DND-41 (cell line): Measurements from ENCODE around the gene DIP2B.

Experiments
- ATAC-seq: fragments of 200-7000 bp; cut with Tn5 transposase; 3 replicates; pipeline ENCODE4 v1.9.1; 2021; ENCODE audit warnings: low read depth; ENCODE audit not compliant: insufficient read depth
- DNase-seq: peaks from one replicate; pipeline ENCODE4 v3.0.0-alpha.2; 2020
- H2AFZ ChIP-seq: 2 replicates; pipeline ENCODE4 v1.6.0; 2012; ENCODE audit warnings: low read depth, low read length
- H3K27ac ChIP-seq: 2 replicates; pipeline ENCODE4 v1.5.1; 2012; ENCODE audit warnings: low read length, inconsistent platforms
- H3K27me3 ChIP-seq: fragments of 200-600 bp; sonication (generic); 2 replicates; pipeline ENCODE4 v1.6.0; 2012; ENCODE audit warnings: low read length, mild to moderate bottlenecking, inconsistent platforms; ENCODE audit not compliant: insufficient read depth, poor library complexity
- H3K36me3 ChIP-seq: 2 replicates; pipeline ENCODE4 v1.5.1; 2012; ENCODE audit warnings: low read length, inconsistent platforms; ENCODE audit not compliant: insufficient read depth
- H3K4me1 ChIP-seq: 2 replicates; pipeline ENCODE4 v1.5.1; 2012; ENCODE audit warnings: mild to moderate bottlenecking, low read length; ENCODE audit not compliant: insufficient read depth
- H3K4me2 ChIP-seq: 2 replicates; pipeline ENCODE4 v1.6.0; 2012; ENCODE audit warnings: mild to moderate bottlenecking, moderate library complexity, low read length, inconsistent platforms; ENCODE audit not compliant: insufficient read depth
- H3K4me3 ChIP-seq, 2 experiments: fragments of 200-600 bp in 1 of 2; shearing (Covaris generic) in 1 of 2; 2 replicates each; pipeline ENCODE4 v1.5.1; 2012 to 2016; ENCODE audit warnings: inconsistent platforms in 2 of 2, low read length in 2 of 2, mild to moderate bottlenecking in 2 of 2, low read depth in 1 of 2, moderate library complexity in 1 of 2
- H3K79me2 ChIP-seq: 2 replicates; pipeline ENCODE4 v1.6.0; 2012; ENCODE audit warnings: low read length, inconsistent platforms; ENCODE audit not compliant: insufficient read depth
- H3K9ac ChIP-seq: 2 replicates; pipeline ENCODE4 v1.6.0; 2012; ENCODE audit warnings: low read depth, mild to moderate bottlenecking, inconsistent platforms, low read length, moderate library complexity
- H3K9me3 ChIP-seq: 2 replicates; pipeline ENCODE4 v1.5.1; 2012; ENCODE audit warnings: low read length, moderate library complexity, mild to moderate bottlenecking, inconsistent platforms; ENCODE audit not compliant: insufficient read depth, severe bottlenecking
- H4K20me1 ChIP-seq: 2 replicates; pipeline ENCODE4 v1.6.0; 2012; ENCODE audit warnings: low read length; ENCODE audit not compliant: insufficient read depth
- CTCF ChIP-seq: IDR thresholded peaks from 2 replicates; pipeline ENCODE4 v1.5.1; 2012; ENCODE audit warnings: borderline replicate concordance, low read length, moderate library complexity, mild to moderate bottlenecking; ENCODE audit not compliant: poor library complexity, severe bottlenecking; ENCODE audit errors: extremely low read depth
- EZH2 ChIP-seq: IDR thresholded peaks from 3 replicates; pipeline ENCODE4 v1.6.1; 2012; ENCODE audit warnings: borderline replicate concordance, low read depth, mild to moderate bottlenecking, moderate library complexity, low read length, inconsistent platforms; ENCODE audit not compliant: severe bottlenecking

DIP2B gene

DNA sequence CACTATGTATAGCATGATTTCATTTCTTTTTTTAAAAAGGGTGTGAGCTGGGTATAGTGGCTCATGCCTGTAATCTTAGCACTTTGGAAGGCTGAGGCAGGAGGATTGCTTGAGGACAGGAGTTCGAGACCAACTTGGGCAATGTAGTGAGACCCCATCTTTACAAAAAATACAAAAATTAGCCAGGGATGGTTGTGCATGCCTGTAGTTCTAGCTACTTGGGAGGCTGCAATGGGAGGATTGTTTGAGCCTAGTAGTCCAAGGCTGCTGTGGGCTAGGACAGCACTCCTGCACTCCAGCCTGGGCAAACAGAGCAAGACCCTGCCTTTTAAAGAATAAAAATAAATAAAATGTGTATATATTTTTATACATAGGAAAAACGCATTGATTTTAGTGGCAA lies 43.0 kb downstream of the DIP2B start:
- no peaks in the 10 kb centered on the region for H3K4me1 ChIP-seq
- no peaks in the 10 kb centered on the region for H3K27me3 ChIP-seq
- no peak overlapping the region for H3K27ac ChIP-seq
- no peak overlapping the region for H2AFZ ChIP-seq
- no peaks in the 10 kb centered on the region; the same call in 1 of the 2 replicates for H3K36me3 ChIP-seq
- peaks cover 68% of the 10 kb centered on the region for H3K79me2 ChIP-seq
- no peak overlapping the region for H3K9ac ChIP-seq
- H3K4me3 ChIP-seq, result no peak overlapping the region
- H3K4me2 ChIP-seq, result no peak overlapping the region
- no peaks in the 10 kb centered on the region for H3K9me3 ChIP-seq
- H4K20me1 ChIP-seq, result peaks cover 3% of the 10 kb centered on the region; the same call in 1 of the 2 replicates
- TF ChIP-seq CTCF, result no peak
- no peak for TF ChIP-seq EZH2
- DNase-seq (no peak), ATAC-seq (no peak)

GRCh38 chr12:50549885-50550284 lies 45.1 kb downstream of the DIP2B start:
- H3K9me3 ChIP-seq, result no peaks in the 10 kb centered on the region
- no peaks in the 10 kb centered on the region for H3K27me3 ChIP-seq
- H2AFZ ChIP-seq, result no peak overlapping the region
- no peak overlapping the region for H3K9ac ChIP-seq
- H3K4me3 ChIP-seq, result no peak overlapping the region
- TF ChIP-seq EZH2, result no peak
- no peak for TF ChIP-seq CTCF
- H3K79me2 ChIP-seq, result peaks cover 82% of the 10 kb centered on the region
- no peaks in the 10 kb centered on the region for H3K36me3 ChIP-seq
- H4K20me1 ChIP-seq, result peaks cover 9% of the 10 kb centered on the region; the same call in 1 of the 2 replicates
- no peak overlapping the region for H3K4me2 ChIP-seq
- H3K27ac ChIP-seq, result no peak overlapping the region
- no peaks in the 10 kb centered on the region for H3K4me1 ChIP-seq
- no peak for ATAC-seq
- DNase-seq, result no peak

DNA sequence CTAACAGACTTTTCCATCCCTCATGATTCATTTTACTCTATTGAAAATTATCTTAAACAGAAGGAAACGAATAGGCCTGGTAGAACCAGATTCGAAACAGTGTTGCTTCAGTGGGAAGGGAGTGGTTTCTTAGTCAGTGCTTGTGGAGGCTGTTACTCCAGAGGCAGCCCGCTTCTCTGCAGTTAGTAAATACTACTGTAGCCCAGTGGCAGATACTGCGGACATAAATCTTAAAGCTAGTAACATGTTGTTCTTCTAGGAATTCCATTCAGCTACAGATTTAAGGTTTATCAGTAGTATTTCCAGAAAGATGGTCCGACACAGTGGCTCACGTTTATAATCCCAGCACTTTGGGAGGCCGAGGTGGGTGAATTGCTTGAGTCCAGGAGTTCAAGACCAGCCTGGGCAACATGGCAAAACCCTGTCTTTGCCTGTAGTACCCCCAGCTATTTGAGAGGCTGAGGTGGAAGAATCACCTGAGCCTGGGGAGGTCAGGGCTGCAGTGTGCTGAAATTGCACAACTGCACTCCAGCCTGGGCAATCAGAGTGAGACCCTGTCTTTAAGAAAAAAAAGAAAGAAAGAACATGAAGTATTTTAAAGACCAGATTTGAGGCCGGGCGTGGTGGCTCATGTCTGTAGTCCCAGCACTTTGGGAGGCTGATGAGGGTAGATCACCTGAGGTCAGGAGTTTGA lies 45.9 kb downstream of the DIP2B start:
- Histone ChIP-seq H3K9ac (no peak overlapping the region), H3K9me3 (no peaks in the 10 kb centered on the region), H4K20me1 (peaks cover 9% of the 10 kb centered on the region; the same call in 1 of the 2 replicates), H3K79me2 (peaks cover 82% of the 10 kb centered on the region), H3K4me2 (no peak overlapping the region), H2AFZ (no peak overlapping the region), H3K27ac (no peak overlapping the region), H3K4me1 (no peaks in the 10 kb centered on the region), H3K36me3 (no peaks in the 10 kb centered on the region), H3K27me3 (no peaks in the 10 kb centered on the region), H3K4me3 (no peak overlapping the region)
- ATAC-seq (no peak), DNase-seq (no peak)
- TF ChIP-seq CTCF (no peak), EZH2 (no peak)
